ENCODE results near the gene BRWD1.
"Not testable (repeated sequence)": the region's sequence is repeated elsewhere in the genome, so short reads cannot be mapped to it uniquely, and the experiment has no call there.

BRWD1 gene

GRCh38 chr21:39161064-39161463, 152.4 kb downstream of the BRWD1 start:
- DNase-seq: no peak

- DNase-seq: no peak
Observed at GRCh38 chr21:39159342-39160063, 153.9 kb downstream of the BRWD1 start.

DNA sequence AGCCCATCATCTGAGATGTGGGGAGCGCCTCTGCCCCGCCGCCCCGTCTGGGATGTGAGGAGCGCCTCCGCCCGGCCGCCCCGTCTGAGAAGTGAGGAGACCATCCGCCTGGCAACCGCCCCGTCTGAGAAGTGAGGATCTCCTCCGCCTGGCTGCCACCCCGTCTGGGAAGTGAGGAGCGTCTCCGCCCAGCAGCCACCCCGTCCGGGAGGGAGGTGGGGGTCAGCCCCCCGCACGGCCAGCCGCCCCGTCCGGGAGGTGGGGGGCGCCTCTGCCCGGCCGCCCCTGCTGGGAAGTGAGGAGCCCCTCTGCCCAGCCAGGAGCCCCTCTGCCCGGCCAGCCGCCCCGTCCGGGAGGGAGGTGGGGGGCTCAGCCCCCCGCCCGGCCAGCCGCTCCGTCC, 156.2 kb downstream of the BRWD1 start:
- not testable (repeated sequence) for DNase-seq

- DNase-seq: no peak
Observed at GRCh38 chr21:39156024-39156423, 157.4 kb downstream of the BRWD1 start.

GRCh38 chr21:39155578-39155977, 157.9 kb downstream of the BRWD1 start:
- DNase-seq: no peak

DNA sequence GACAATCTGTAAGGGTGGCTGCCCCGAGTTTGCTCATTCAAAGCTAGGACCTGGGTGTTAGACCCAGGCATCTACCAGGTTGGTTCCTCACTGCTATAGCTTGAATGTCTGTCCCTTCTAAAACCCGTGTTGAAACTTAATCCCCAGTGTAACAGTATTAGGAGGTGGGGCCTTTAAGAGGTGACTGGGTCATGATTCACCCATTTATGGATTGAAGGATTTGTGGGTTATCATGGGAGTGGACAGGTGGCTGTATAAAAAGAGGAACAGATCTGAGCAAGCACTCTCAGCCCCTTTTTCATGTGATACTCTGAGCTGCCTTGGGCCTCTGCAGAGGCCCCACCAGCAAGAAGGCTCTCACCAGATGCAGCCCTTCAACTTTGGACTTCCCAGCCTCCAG, 159.6 kb downstream of the BRWD1 start:
- no peak for DNase-seq

DNA sequence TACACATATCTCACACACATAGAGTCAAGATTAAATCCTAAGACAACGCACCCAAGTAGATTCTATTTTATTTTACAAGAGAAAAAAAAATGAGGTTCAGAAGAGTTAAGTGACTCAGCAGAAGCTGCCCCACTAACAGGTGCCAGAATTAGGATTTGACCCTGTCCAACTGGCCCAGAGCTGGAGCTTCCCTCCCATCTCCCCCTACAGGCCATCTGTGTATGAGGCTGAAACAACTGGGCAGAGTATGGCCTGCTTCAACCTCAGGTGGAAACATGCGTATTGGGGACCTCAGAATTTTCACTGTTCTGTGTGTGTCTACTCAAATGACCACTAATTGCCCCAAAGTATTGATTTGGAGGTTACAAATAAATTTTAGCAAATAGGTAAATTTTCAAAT, 160.1 kb downstream of the BRWD1 start:
- DNase-seq: no peak

DNA sequence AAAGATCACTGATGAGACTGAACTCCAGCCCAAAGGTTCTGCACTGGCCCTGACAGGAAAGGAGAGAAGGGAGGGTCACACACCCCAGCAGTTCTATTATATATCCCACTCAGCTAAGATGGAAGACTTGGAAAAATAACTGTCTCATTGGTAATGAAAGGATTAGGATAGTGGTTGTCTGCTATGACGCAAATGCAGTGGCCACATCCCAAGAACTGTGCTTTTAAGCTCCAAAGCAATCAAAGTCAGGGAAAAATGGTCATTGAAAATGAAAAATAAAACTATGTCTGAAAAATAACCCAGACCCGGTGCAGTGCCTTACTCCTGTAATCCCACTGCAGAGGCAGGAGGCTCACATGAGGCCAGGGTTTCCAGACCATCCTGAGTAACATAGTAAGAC, 161.2 kb downstream of the BRWD1 start:
- no peak for DNase-seq

GRCh38 chr21:39150877-39151276, 162.6 kb downstream of the BRWD1 start:
- no peak for DNase-seq

DNA sequence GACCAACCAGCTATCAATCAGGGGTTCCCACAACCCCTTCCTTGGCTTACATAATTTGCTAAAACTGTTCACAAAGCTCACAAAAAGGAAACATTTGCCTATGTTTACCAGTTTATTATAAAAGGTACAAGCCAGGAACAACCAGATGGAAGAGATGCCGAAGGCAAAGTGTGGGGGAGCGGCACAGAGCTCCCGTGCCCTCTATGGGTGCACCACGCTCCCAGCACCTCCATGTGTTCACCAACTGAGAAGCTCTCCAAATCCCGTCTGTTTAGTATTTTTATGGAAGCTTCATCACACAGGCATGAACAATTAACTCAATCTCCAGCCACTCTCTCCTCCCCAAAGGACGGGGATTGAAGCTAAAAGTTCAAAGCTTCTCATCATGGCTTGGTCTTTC, 163.1 kb downstream of the BRWD1 start:
- no peak for DNase-seq

- DNase-seq: no peak
Observed at GRCh38 chr21:39149882-39150281, 163.6 kb downstream of the BRWD1 start.

DNA sequence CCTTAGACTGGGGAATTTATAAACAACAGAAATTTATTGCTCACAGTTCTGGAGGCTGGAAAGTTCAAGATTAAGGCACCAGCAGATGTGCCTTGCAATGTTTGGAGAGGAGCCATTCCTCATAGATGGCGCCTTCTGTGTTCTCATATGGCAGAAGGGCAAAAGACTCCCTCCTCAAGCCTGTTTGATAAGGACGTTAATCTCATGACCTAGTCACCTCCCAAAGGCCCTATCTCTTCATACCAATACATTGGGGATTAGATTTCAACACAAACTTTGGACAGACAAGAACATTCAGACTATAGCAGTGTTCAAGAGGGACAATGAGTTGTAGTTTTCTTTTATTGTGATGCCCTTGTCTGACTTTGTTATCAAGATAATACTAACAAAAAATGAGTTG, 164.5 kb downstream of the BRWD1 start:
- DNase-seq: no peak

- no peak for DNase-seq
Observed at GRCh38 chr21:39144191-39144590, 169.2 kb downstream of the BRWD1 start.

DNA sequence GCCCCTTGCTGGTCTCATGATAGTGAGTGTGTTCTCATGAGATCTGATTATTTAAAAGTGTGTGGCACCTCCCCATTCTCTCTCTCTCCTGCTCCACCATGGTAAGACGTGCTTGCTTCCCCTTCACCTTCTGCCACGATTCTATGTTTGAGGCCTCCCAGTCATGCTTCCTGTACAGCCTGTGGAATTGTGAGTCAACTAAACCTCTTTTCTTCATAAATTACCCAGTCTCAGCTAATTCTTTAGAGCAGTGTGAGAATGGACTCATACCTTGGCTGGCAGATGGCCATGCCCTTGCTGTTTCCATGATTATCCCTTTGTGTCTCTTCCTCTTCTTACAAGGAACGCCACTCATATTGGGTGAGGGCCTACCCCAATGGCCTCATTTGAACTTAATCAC, 170.5 kb downstream of the BRWD1 start:
- DNase-seq: no peak

DNA sequence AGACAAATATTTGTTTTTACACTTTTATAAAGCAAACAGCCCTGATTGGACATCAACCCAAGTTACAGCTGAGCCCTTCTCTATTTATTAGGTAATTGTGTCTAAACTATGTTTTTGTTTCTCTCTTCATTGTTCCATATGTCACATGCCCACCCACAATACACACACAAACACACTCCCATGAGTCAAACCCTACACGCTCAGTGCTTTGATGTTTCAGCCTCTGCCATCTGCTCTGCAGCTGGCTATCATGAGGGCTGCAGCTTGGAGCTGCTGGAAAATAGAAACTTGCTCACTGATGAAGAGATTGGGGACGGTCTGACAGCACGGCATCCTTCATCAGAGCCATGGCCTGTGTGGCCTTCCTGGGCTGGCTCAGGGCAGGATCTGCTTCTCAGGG, 171.9 kb downstream of the BRWD1 start:
- no peak for DNase-seq

DNA sequence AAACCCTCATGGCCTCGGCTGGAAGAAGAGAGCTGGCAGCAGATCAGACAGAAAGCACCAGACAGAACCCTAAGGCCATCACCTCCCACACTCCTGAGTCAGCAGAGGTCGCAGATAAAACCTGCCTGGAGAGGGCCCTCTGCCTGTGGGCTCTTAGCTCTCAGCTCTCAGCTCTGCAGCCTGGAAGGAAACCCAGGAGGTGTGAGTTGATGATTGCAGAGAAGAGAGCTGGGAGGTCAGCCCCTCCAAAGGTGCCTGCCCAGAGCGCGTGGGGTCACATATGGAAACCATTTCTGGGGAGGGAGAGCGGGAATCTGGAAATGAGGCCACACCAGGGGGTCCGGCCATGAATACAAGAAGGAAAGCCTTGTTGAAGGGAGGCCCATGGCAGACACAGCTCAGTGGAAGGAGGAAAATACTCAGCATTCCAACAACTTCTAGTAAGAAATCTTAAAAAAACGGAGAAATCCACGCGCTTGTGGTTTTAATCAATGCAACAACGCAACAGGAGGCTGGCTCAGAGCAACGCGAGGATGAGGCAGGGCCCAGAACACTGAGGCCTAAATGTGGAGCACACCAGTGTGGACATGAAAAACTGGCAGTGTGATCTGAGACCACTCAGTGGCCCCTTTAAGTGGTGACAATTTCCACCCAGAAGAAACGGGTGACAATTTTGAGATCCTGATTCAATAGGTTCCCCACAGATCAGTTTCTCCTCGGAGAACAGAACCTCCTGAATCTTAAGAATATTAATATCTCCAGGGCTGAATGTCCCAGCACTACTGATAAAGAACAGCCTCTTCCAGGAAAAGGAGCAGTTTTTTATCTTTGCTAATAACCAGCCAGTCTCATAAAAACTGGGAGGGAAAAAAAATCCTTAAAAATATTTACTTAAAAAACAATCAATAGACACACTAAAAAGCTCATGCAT, 175.9 kb downstream of the BRWD1 start:
- DNase-seq: no peak

GRCh38 chr21:39136711-39137110, 176.7 kb downstream of the BRWD1 start:
- no peak for DNase-seq

DNA sequence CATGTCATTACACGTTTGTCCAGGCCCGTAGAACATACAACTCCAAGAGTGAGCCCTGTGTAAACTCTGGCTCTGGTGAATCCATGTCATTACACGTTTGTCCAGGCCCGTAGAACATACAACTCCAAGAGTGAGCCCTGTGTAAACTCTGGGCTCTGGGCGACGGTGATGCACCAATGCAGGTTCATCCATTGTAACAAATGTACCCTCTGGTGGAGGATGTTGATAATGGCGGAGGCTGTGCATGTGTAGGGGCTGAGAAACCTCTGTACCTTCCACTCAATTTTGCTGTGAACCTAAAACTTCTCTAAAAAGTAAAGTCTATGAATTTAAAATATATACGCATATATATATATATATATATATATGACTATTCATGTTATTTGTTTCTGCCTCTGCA, 177.3 kb downstream of the BRWD1 start:
- DNase-seq: not testable (repeated sequence)

DNA sequence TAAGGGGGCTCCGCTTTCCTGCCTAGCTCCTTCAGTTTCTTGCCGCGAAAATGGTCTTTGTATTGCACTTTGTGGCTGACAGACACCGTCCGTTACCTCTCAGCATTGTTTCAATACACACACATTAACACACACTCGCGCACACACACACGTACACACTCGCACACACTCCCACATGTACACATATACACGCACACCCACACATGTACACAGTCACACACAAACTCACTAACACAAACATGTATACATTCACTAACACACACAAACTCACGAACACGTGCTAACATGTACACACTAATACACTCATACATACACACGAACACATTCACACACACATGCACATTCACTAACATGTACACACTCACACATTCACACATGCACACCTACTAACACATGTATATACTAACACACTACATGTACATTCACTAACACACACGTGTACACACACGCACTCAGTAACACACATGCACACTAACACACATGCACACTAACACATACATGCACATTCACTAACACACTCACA, 179.1 kb downstream of the BRWD1 start:
- DNase-seq: no peak

Data from stimulated activated CD4-positive, alpha-beta T cell treated with anti-CD3 and anti-CD28 coated beads, Interleukin-12 subunit alpha, Interleukin-12 subunit beta, amount 100 ng/mL, for 4 hours (primary cell).